ENCODE measurements around the gene ATP10B.

GRCh38 chr5:160702311-160702803, 149.7 kb downstream of the ATP10B start:
- TF ChIP-seq CTCF (IDR thresholded peaks at IDR 0.05) (no peak), POLR2A (IDR thresholded peaks at IDR 0.05) (no peak), EP300 (IDR thresholded peaks at IDR 0.05) (no peak)

Data from tibial nerve (tissue), 4 donors.